H9 (cell line): ENCODE data around the gene GALNT9. TPM values are rescaled to one million over a fixed set of nuclear protein-coding genes. Genes with fewer than 3 reads are reported as not detected.
"Not testable (repeated sequence)": the region's sequence is repeated elsewhere in the genome, so short reads cannot be mapped to it uniquely, and the experiment has no call there.

Experiments used
- DNase-seq: peaks from one replicate; pipeline ENCODE4 v3.0.0-alpha.2; 2017
- H2AFZ ChIP-seq: one replicate; pipeline ENCODE4 v1.6.1; 2013; ENCODE audit warnings: mild to moderate bottlenecking, low read length, control low read depth, moderate library complexity
- H2AK5ac ChIP-seq: 2 replicates; pipeline ENCODE4 v1.6.1; 2013; ENCODE audit warnings: low read length, control low read depth, mixed read lengths; ENCODE audit not compliant: insufficient read length
- H2BK120ac ChIP-seq: one replicate; pipeline ENCODE4 v1.6.1; 2013; ENCODE audit warnings: low read depth, mild to moderate bottlenecking, low read length, control low read depth, inconsistent platforms; ENCODE audit not compliant: poor library complexity, severe bottlenecking
- H2BK12ac ChIP-seq: 2 replicates; pipeline ENCODE4 v1.6.1; 2013; ENCODE audit warnings: low read length, control low read depth, mixed read lengths, low read depth; ENCODE audit not compliant: insufficient read length
- H2BK15ac ChIP-seq: 2 replicates; pipeline ENCODE4 v1.6.1; 2013; ENCODE audit warnings: low read depth, low read length, control low read depth
- H2BK20ac ChIP-seq: one replicate; pipeline ENCODE4 v1.6.1; 2013; ENCODE audit warnings: low read depth, mild to moderate bottlenecking, low read length, control low read depth, inconsistent platforms; ENCODE audit not compliant: poor library complexity, severe bottlenecking
- H2BK5ac ChIP-seq: 2 replicates; pipeline ENCODE4 v1.6.1; 2013; ENCODE audit warnings: low read length, control low read depth, mixed read lengths; ENCODE audit not compliant: insufficient read length
- H3K14ac ChIP-seq: 2 replicates; pipeline ENCODE4 v1.6.1; 2013; ENCODE audit warnings: low read length, control low read depth; ENCODE audit not compliant: insufficient read depth
- H3K18ac ChIP-seq: 2 replicates; pipeline ENCODE4 v1.6.1; 2013; ENCODE audit warnings: low read depth, mild to moderate bottlenecking, mixed read lengths, low read length, control low read depth; ENCODE audit not compliant: insufficient read length
- H3K23ac ChIP-seq: 2 replicates; pipeline ENCODE4 v1.6.1; 2013; ENCODE audit warnings: low read length, control low read depth, mixed read lengths, low read depth; ENCODE audit not compliant: insufficient read length
- H3K23me2 ChIP-seq: 2 replicates; pipeline ENCODE4 v1.6.1; 2013; ENCODE audit warnings: low read depth, mild to moderate bottlenecking, mixed read lengths, low read length, control low read depth; ENCODE audit not compliant: insufficient read length, poor library complexity, severe bottlenecking
- H3K27ac ChIP-seq: 2 replicates; pipeline ENCODE4 v1.5.1; 2013; ENCODE audit warnings: low read length, control low read depth, mixed read lengths, low read depth; ENCODE audit not compliant: insufficient read length
- H3K27me3 ChIP-seq: 2 replicates; pipeline ENCODE4 v1.6.1; 2013; ENCODE audit warnings: low read length, control low read depth, inconsistent platforms; ENCODE audit not compliant: insufficient read depth
- H3K4ac ChIP-seq: 2 replicates; pipeline ENCODE4 v1.6.1; 2013; ENCODE audit warnings: low read depth, mild to moderate bottlenecking, control low read depth, inconsistent platforms, low read length, moderate library complexity
- H3K4me1 ChIP-seq: 2 replicates; pipeline ENCODE4 v1.6.1; 2013; ENCODE audit warnings: low read length, control low read depth, inconsistent platforms; ENCODE audit not compliant: insufficient read depth
- H3K4me2 ChIP-seq: 2 replicates; pipeline ENCODE4 v1.6.1; 2013; ENCODE audit warnings: low read length, control low read depth, mixed read lengths; ENCODE audit not compliant: insufficient read length, insufficient read depth
- H3K56ac ChIP-seq: 2 replicates; pipeline ENCODE4 v1.6.1; 2013; ENCODE audit warnings: low read depth, mild to moderate bottlenecking, mixed read lengths, low read length, control low read depth; ENCODE audit not compliant: insufficient read length
- H3K79me1 ChIP-seq: 2 replicates; pipeline ENCODE4 v1.6.1; 2013; ENCODE audit warnings: low read depth, mild to moderate bottlenecking, moderate library complexity, low read length, control low read depth, inconsistent platforms; ENCODE audit not compliant: insufficient read depth, poor library complexity, severe bottlenecking
- H3K79me2 ChIP-seq: 2 replicates; pipeline ENCODE4 v1.6.1; 2013; ENCODE audit warnings: low read length, control low read depth, inconsistent platforms; ENCODE audit not compliant: insufficient read depth
- H3K9ac ChIP-seq: 2 replicates; pipeline ENCODE4 v1.6.1; 2013; ENCODE audit warnings: low read length, control low read depth, mixed read lengths; ENCODE audit not compliant: insufficient read length; ENCODE audit errors: extremely low read depth
- H3K9me3 ChIP-seq: one replicate; pipeline ENCODE4 v1.6.1; 2013; ENCODE audit warnings: low read depth, low read length, inconsistent platforms; ENCODE audit not compliant: control insufficient read depth
- H3T11ph ChIP-seq: one replicate; pipeline ENCODE4 v1.6.1; 2013; ENCODE audit warnings: mild to moderate bottlenecking, low read length, control low read depth, inconsistent platforms
- H4K20me1 ChIP-seq: one replicate; pipeline ENCODE4 v1.6.1; 2013; ENCODE audit not compliant: control insufficient read depth, insufficient read length, insufficient read depth
- H4K5ac ChIP-seq: 2 replicates; pipeline ENCODE4 v1.6.1; 2013; ENCODE audit warnings: low read depth, mild to moderate bottlenecking, mixed read lengths, low read length, control low read depth; ENCODE audit not compliant: insufficient read length
- H4K8ac ChIP-seq: replicated peaks from 2 replicates; pipeline ENCODE4 v1.6.1; 2013; ENCODE audit warnings: low read length, control low read depth, mixed read lengths, low read depth; ENCODE audit not compliant: insufficient read length
- H4K91ac ChIP-seq: 2 replicates; pipeline ENCODE4 v1.6.1; 2013; ENCODE audit warnings: low read depth, mild to moderate bottlenecking, moderate library complexity, mixed read lengths, low read length, control low read depth; ENCODE audit not compliant: insufficient read length
- H3K27ac Mint-ChIP-seq, 3 experiments: 2 replicates in 2 of 3; 3 replicates in 1 of 3; pipeline ENCODE4 v1.8.0; 2020 to 2021; ENCODE audit warnings: mixed read lengths in 3 of 3, mild to moderate bottlenecking in 1 of 3, moderate library complexity in 1 of 3
- H3K27me3 Mint-ChIP-seq: 2 replicates; pipeline ENCODE4 v1.8.0; 2021; ENCODE audit warnings: low read depth, mild to moderate bottlenecking, moderate library complexity, mixed read lengths
- H3K36me3 Mint-ChIP-seq, 3 experiments: 2 replicates in 2 of 3; 3 replicates in 1 of 3; pipeline ENCODE4 v1.8.0; 2020 to 2021; ENCODE audit warnings: low read depth in 3 of 3, mixed read lengths in 3 of 3; ENCODE audit not compliant: insufficient read depth in 1 of 3
- H3K4me1 Mint-ChIP-seq, 2 experiments: 2 replicates each; pipeline ENCODE4 v1.8.0; 2020; ENCODE audit warnings: mixed read lengths in 2 of 2
- H3K4me3 Mint-ChIP-seq, 2 experiments: 2 replicates in 1 of 2; 3 replicates in 1 of 2; pipeline ENCODE4 v1.8.0; 2020 to 2021; ENCODE audit warnings: mild to moderate bottlenecking in 2 of 2, mixed read lengths in 2 of 2, moderate library complexity in 1 of 2
- H3K9me3 Mint-ChIP-seq, 2 experiments: 2 replicates in 1 of 2; 3 replicates in 1 of 2; pipeline ENCODE4 v1.8.0; 2020; ENCODE audit warnings: mild to moderate bottlenecking in 2 of 2, mixed read lengths in 2 of 2, moderate library complexity in 1 of 2
- WGBS: extraction: QIAGEN DNeasy Blood & Tissue Kit; methylation state at CpG from one replicate; pipeline ENCODE4 v1.1.7; 2013; ENCODE audit warnings: missing lambda C conversion rate, low lambda C conversion rate, mixed read lengths; ENCODE audit not compliant: insufficient read length; ENCODE audit errors: extremely low coverage; 5-methylcytosine and 5-hydroxymethylcytosine counted together
- total RNA-seq: library from RNA; stranded (reverse); gene quantifications from 2 replicates; pipeline ENCODE4 v1.2.1, GENCODE V29; 2021
- TF ChIP-seq, protein P1 (sequence below): fragments of 200-600 bp; sonication (generic); conservative IDR thresholded peaks from 3 replicates; pipeline ENCODE4 v1.8.0; 2021; ENCODE audit warnings: antibody characterized with exemption, mild to moderate bottlenecking

GALNT9 gene
- total RNA-seq, 1 experiment from 2014 or later = 0.35 TPM

GRCh38 chr12:132305560-132305966 is 23.8 kb downstream of the GALNT9 start:
- no peak overlapping the region for H2BK15ac ChIP-seq
- H4K91ac ChIP-seq = no peak overlapping the region
- TF ChIP-seq, protein P1, sequence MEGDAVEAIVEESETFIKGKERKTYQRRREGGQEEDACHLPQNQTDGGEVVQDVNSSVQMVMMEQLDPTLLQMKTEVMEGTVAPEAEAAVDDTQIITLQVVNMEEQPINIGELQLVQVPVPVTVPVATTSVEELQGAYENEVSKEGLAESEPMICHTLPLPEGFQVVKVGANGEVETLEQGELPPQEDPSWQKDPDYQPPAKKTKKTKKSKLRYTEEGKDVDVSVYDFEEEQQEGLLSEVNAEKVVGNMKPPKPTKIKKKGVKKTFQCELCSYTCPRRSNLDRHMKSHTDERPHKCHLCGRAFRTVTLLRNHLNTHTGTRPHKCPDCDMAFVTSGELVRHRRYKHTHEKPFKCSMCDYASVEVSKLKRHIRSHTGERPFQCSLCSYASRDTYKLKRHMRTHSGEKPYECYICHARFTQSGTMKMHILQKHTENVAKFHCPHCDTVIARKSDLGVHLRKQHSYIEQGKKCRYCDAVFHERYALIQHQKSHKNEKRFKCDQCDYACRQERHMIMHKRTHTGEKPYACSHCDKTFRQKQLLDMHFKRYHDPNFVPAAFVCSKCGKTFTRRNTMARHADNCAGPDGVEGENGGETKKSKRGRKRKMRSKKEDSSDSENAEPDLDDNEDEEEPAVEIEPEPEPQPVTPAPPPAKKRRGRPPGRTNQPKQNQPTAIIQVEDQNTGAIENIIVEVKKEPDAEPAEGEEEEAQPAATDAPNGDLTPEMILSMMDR = no peak
- H3K27ac Mint-ChIP-seq = no peak overlapping the region
- no peaks in the 10 kb centered on the region for H3K4me1 ChIP-seq
- H4K5ac ChIP-seq = no peak overlapping the region
- no peaks in the 10 kb centered on the region for H3K36me3 Mint-ChIP-seq
- H3K4me1 Mint-ChIP-seq = no peaks in the 10 kb centered on the region
- no peak overlapping the region; the same call in 1 of the 2 replicates for H3K14ac ChIP-seq
- H3K79me2 ChIP-seq = no peaks in the 10 kb centered on the region
- no peak overlapping the region for H3K23ac ChIP-seq
- no peak overlapping the region for H3K4me3 Mint-ChIP-seq
- H2AK5ac ChIP-seq = no peak overlapping the region
- WGBS = no CpG with 5 or more reads among the region's 14 CpGs
- no peak overlapping the region for H2BK20ac ChIP-seq
- no peaks in the 10 kb centered on the region for H3K9me3 ChIP-seq
- no peaks in the 10 kb centered on the region for H3K23me2 ChIP-seq
- DNase-seq = no peak
- H3K4ac ChIP-seq = no peak overlapping the region
- H2AFZ ChIP-seq = no peak overlapping the region
- no peak overlapping the region for H3K27ac ChIP-seq
- H3K27me3 Mint-ChIP-seq = peaks cover 68% of the 10 kb centered on the region
- no peak overlapping the region for H4K8ac ChIP-seq
- H3K9me3 Mint-ChIP-seq = peaks cover 0 to 2% of the 10 kb centered on the region in 2 experiments; a peak in 2 of 5 replicates
- no peak overlapping the region for H3T11ph ChIP-seq
- H3K18ac ChIP-seq = no peak overlapping the region
- no peak overlapping the region for H3K9ac ChIP-seq
- no peak overlapping the region for H3K56ac ChIP-seq
- no peak overlapping the region for H3K4me2 ChIP-seq
- H2BK120ac ChIP-seq = no peak overlapping the region
- H3K27me3 ChIP-seq = peaks cover 9% of the 10 kb centered on the region; the same call in 1 of the 2 replicates
- no peak overlapping the region for H2BK5ac ChIP-seq
- H3K79me1 ChIP-seq = no peaks in the 10 kb centered on the region
- no peak overlapping the region for H2BK12ac ChIP-seq
- no peaks in the 10 kb centered on the region for H4K20me1 ChIP-seq

DNA sequence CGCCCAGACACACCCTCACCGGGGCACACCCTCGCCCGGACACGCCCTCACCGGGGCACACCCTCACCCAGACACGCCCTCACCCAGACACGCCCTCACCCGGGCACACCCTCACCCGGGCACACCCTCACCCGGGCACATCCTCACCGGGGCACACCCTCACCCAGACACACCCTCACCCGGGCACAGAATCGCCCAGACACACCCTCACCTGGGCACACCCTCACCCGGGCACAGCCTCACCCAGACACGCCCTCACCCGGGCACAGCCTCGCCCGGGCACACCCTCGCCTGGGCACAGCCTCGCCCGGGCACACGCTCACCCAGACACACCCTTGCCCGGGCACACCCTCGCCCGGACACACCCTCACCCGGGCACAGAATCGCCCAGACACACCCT is 24.5 kb downstream of the GALNT9 start:
- WGBS = no CpG with 5 or more reads among the region's 28 CpGs
- not testable (repeated sequence) for H4K91ac ChIP-seq, H2BK12ac ChIP-seq, H3K14ac ChIP-seq, H3K4me1 Mint-ChIP-seq, H3K27ac ChIP-seq, H4K5ac ChIP-seq, H3K27ac Mint-ChIP-seq, H3K36me3 Mint-ChIP-seq, DNase-seq, H2BK20ac ChIP-seq, H3K4me2 ChIP-seq, H3K23me2 ChIP-seq, H3K4me3 Mint-ChIP-seq, H2BK5ac ChIP-seq, H3K9me3 Mint-ChIP-seq, H3K18ac ChIP-seq, H4K20me1 ChIP-seq, H3K27me3 ChIP-seq, H3K9me3 ChIP-seq, H3K4ac ChIP-seq, H3K56ac ChIP-seq, H2BK120ac ChIP-seq, H2BK15ac ChIP-seq, H3K23ac ChIP-seq, H2AFZ ChIP-seq, H3K79me2 ChIP-seq, H3K9ac ChIP-seq, H3K4me1 ChIP-seq, H2AK5ac ChIP-seq, H4K8ac ChIP-seq, H3T11ph ChIP-seq, H3K79me1 ChIP-seq
- peaks cover 64% of the 10 kb centered on the region for H3K27me3 Mint-ChIP-seq
